ENCODE measurements around the gene SLAIN1.
A peak's percentile ranks its signal among the peaks of the same experiment; 100 is the strongest.
"Not testable (repeated sequence)": the region's sequence is repeated elsewhere in the genome, so short reads cannot be mapped to it uniquely, and the experiment has no call there.

SLAIN1 gene

DNA sequence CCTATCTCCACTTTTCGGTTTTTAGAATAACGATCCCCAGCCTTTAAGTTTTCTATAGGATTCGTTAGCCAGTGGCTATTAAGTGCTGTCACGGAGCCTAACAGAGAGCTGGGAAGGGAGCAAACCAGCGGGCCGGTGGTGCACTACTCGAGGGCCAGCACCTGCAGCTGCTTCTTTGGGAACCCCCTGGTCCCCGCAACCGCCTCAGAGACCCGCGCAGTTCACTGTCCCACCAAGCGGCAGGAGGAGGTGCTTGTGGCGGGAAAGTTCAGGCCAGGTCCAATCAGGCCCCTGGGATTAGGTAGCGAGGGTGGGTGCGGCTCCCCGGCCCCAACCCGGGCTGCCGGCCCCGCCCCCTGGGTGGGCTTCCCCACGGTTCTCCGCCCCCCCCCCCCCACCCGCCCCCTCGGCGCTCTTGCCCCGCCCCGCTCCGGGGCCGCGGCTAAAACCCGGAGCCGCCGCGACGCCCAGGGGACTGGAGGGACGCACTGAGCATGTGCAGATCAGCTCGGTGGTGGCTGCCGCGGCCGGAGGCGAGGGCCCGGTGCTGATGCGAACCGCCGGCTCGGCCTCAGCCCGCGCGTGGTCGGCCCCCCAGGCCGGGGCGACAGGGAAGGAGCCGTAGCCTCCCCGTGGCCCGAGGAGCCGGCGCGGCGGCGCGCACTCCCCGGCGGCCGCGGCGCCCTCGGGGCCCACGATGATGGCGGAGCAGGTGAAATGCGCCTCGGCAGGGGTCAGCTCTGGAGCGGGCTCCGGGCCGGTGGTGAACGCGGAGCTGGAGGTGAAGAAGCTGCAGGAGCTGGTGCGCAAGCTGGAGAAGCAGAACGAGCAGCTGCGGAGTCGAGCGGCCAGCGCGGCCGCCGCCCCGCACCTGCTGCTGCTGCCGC is at the start of gene SLAIN1:
Gene SLAIN1, plus strand, starts transcription at position 471 of the 887 bp plus-strand sequence. Its CDS starts 227 bp downstream, at position 698.
- peak; percentile 32 to 68 for DNase-seq

DNA sequence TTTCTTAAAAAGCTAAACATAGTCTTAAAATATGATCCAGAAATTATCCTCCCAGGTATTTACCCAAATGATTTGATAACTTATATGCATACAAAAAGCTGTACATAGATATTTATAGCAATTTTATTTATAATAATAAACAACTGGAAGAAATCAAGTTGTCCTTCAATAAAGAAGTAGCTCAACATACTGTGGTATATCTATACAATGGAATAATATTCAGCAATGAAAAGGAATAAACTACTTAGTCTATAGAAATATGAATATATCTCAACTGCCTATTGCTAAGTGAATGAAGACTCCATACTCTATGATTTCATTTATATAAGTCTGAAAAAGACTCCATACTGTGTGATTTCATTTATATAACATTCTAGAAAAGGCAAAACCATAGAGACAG is 47.1 kb upstream of the SLAIN1 start:
- DNase-seq: no peak

DNA sequence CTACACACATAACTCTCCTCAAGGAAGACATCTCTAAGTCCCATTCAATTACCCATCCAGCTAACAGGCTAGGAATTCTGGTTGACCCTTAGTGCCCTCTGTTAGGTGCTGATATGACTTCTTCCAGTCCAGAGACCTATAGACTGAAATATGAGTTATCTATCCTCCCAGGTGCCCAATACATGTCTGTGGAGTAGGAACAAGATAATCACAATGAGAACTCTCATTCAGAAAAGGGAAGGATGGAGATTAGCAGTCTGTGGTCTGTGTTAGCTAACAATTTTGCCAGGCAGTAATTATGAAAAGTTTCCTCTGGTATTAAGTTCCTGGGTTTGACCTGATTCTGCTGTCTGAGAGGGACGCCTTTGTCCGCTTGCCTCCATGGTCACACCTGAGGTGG is 44.2 kb upstream of the SLAIN1 start:
- DNase-seq: no peak

DNA sequence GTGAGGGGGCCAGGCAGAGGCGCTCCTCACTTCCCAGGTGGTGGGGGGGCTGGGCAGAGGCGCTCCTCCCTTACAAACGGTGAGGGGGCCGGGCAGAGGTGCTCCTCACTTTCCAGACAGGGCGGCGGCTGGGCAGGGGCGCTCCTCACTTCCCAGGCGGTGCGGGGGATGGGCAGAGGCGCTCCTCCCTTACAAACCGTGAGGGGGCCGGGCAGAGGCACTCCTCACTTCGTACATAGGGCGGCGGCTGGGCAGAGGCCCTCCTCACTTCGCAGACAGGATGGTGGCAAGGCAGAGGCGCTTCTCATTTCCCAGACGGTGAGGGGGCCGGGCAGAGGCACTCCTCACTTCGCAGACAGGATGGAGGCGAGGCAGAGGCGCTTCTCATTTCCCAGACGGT is 37.5 kb upstream of the SLAIN1 start:
- not testable (repeated sequence) for DNase-seq

DNA sequence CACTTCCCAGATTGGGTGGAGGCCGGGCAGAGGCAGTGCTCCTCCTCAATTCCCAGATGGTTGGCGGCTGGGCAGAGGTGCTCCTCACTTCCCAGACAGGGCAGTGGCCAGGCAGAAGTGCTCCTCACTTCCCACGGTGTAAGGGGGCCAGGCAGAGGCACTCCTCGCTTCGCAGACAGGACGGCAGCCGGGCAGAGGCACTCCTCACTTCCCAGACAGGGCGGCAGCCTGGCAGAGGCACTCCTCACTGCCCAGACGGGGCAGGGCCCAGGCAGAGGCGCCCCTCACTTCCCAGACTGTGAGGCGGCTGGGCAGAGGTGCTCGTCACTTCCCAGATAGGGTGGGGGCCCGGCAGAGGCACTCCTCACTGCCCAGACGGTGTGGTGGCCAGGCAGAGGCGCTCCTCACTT is 36.6 kb upstream of the SLAIN1 start:
- DNase-seq: no peak

DNA sequence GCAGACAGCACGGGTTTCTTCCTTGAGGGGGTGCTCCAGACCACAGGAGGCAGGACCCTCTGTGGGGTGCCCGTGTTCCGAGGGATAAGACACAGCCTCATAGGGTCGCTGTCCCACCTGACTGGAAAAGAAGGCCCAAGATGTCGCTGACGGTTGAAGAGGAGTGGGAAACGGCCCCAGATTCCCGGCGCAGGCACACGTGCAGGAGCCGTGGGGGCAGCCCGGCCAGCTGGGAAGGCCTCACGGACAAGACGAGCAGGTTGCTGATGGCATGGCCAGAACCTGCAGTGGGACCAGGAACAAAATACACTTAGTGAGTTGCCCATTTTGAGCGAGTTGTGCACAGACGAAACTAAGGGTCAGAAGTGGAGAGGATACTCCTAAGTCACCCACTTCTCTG is 35.2 kb upstream of the SLAIN1 start:
- not testable (repeated sequence) for DNase-seq

DNA sequence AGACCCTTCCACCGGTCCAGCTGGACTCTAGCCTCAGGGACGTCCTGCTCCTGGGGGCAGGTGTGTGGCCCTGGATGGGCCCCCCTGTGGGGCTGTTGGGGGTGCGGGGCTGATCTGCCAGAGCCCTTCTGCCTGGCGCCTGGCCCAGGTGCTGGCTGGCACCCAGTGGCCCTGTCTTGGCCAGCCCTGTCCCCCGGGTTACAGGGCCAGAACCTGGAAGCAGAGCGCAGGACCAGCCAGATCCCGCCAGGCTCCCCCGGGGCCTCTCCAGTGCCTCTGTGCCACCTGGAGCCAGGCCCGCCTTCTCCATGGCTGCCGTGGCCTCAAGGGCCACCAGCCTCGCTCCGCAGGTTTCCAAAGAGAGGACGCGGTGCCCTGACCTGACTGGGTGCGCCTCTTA is 34.7 kb upstream of the SLAIN1 start:
- not testable (repeated sequence) for DNase-seq

DNA sequence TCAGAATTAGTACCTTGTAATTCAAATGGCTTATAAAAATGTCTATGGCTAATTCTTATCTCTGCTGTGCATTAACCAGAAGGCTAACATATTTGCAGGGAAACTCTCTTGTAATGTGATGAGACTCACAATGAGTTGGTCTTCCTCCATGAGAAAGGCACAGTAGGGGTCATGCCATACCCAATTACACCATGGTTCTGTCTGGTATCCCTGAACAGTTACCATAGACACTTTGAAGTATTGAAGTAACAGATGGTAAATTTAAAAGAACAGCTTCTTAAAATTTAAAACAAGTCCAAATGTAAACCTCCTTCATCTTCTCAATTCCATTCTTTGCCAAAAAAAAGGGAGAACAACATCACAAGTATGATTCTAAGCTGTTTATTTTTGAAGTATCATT is 22.6 kb upstream of the SLAIN1 start:
- no peak for DNase-seq

DNA sequence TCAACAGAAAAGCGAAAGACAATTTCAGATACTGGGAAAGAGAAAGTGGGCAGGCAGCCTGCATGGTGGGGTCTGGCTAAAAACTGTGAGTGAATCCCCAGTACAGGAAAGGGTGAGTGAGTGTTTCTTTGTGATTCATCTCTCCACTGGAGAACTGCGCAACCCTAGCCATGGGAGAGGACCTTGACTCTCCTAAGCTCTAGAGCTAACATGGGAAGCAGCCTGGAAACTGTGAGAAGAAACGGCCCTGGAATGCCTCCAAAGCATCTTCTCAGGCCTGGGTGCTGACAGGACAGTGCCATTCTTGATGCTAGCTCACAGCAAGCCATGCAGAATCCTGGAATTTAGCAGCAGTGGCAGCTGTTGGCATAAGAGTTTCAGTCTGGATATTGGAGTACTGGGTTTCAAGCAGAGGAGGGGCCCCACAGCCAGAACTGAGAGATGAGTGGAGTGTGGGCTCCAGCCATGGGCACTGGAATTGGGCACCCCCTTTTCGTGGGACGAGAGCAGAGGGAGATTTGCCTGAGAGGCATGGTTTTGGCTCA is 18.7 kb upstream of the SLAIN1 start:
- DNase-seq: no peak

DNA sequence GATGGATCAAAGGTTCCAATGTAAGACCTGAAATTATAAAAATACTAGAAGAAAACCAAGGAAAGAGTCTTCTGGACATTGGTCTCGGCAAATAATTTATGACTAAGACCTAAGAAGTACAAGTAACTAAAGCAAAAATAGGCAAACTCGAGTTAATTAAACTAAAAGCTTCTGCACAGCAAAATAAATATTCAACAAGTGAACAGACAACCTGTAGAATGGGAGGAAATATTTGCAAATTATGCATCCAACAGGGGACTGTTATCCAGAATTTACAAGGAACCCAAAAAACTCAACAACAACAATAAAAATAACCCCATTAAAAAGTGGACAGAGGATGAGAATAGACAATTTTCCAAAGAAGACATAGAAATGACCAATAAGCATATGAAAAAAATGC is 9.7 kb upstream of the SLAIN1 start:
- DNase-seq: no peak

DNA sequence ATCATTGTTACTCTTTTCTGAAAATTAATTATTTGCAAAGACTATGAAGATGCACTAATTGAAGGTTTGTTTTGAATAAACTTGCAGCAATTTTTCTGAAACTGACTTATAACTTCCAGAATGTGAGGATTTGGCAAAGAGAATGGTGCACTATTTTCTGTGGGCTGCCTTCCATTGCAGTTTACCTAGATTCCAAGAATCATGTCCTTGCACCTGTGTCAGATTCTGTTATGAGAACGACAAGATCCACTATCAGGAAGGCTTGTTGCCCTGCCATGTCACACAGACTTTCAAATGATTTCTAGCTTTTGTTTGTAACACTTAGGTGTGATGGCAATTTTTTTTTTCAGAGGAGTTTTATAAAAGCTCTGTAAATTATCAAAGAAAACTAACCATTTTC is 5.6 kb upstream of the SLAIN1 start:
- DNase-seq: no peak

DNA sequence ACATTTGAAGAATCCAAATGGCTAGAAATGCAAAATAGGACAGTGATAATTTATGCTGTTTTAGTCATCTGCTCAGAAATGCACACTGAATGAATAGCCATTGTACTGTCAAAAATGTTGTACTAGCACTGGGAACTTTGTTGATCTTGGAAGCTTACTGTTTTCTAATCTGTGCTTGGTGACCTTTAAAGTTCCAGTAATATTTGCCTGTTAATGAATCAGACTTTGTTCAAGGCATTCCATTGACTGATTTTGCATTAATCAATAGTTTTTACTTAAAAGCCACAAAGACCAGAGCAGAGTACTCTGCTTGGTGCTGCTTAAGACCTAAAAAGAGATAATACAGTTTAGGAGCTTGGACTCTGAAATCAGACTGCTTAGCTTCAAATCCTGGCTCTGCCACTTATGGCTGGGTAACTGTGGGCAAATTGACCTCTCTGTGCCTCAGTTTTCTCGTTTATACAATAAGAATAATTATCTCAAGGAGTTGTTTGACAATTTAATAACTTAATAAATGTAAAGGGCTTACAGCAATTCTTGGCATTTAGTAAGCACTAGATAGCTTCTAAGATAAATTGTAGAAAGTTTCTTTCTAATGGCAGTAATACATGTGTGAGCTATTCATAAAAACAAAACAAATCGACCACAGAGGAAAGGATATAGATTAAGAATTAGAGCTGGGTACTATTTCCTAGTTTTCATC is 4.6 kb upstream of the SLAIN1 start:
- DNase-seq: no peak

DNA sequence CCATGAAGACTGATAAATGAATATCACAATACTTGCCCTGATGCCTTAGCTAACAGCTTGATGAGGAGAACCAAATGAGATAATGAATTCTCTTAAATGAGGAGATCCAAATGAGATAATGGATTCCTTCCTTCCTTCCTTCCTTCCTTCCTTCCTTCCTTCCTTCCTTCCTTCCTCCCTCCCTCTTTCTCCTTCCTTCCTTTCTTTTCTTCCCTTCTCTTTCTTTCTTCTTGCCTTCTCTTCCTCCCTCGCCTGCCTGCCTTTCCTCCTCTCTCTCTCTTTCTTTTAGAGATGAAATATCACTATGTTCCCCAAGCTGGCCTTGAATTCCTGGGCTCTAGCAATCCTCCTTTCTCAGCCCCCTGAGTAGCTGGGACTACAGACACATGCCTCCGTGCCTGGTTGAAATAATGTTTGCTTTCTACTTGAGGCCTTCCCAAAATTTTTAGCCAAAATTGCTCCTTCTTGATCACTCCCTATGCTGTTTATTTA is 4.0 kb upstream of the SLAIN1 start:
- no peak for DNase-seq

DNA sequence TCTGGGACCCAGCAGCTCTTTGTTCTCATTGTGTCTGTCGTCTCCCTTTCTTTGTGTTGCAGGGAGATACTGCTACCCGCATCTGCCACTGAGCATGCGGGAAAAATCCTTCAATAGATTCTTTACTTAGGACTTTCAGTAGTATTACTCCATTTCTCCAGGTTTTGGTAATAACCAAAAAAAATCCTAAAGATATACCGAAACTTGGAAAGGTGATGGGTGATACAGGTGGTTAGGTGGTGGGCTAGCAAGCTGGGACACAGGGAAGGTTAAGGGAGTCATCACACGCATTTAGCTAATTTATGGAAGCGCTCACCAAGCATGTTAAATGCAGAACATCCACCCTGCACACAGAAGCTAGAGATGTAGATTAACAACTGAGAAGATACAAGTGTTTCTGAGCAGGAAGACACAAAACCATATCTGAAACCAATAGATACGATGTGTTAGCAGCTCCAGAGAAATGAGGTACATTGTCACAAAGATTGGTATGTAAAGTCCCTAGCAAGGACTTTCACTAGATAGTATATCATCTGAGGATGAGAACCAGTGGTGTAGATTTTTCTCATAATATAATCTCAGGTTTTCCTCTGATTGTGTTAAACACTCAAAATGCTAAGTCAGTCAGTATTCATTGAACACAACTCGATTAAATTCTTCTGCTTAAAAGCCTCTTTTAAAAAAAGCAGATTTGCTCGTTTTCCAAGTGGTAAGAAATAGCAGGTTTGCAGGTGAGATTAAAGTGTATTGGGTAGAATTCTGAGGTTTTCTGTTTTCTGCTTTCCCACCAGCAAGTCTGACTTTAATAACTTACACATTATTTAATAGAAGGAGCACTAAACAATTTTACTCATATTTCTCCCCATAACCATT is 1.2 kb upstream of the SLAIN1 start:
- DNase-seq: no peak

DNA sequence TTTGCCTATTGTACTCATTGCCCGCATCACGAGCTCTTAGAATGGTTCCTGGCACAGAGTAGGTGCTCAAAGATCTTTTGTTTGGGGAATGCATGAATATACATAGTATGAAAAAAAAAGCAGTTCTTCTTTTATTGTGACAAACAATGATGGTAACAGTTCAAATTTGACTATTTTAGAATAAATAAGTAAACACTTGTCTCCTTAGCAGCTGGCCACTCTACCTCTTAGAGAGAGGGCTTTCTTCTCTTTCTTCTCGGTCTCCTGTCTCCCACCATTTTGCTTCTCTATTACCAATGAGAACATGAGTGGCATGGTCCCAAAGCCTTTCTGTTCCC is 639 bp upstream of the SLAIN1 start:
- no peak for DNase-seq

DNA sequence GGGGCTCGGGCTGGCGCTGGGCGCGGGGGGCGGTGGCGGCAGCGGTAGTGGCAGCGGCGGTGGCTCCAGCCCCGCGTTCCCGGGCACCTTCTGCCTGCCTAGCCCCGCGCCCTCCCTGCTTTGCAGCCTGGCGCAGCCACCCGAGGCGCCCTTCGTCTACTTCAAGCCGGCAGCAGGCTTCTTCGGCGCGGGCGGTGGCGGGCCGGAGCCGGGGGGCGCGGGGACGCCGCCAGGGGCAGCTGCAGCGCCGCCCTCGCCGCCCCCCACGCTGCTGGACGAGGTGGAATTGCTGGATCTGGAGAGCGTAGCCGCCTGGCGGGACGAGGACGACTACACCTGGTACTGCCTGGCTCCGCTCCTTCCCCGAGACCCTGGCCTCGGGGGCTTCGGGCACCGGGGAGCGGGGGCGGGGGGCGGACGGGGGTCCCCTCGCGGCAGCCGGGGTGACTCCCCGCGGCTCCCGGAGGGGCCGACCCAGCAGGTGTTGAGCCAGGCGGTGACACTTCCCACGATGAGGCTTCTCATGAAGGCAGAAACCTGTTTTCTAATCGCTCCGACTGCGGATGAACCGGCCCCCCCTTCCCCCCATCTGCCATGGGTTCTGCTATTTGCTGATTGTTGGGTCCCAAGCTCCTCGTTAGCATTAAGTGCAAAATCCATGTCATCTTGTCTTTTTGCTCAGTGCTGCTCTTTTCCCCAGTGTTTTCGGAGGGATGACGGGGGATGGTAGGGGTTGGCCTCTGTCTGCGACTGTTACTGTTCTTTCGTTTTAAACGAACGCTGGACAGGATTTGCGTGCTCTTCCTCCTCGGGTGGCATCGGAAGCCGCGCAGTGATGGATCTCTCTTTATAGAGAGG is 943 bp downstream of the SLAIN1 start:
- no peak for DNase-seq

DNA sequence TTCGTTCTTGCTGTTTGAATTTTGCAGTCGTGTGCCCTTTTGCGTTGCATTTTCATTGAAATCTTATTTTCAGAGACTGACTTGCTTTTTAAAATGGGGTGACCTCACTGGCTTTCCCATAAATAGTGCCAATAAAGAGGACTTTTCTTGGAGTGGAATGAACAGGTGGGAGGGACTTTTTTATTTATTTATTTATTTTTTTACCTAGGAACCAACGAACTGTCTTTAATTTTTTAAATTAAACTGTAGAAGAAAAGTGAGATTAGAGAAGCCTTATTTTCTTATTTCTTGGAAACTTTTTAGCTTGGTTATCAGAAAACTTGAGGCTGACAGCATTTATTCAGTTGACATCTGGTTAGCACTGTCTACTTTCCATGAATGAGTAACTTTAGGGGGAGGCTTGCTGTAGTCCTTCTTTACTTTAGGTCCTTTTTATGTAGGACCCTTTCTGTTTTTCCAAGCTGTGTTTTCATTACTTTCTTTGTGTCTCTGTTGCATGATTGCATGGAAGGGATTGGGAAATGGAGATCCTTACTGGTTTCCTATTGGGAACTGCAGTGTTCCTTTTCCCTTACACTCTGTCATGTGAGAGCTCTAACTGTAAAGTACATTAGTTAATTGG is 1.7 kb downstream of the SLAIN1 start:
- DNase-seq: no peak

DNA sequence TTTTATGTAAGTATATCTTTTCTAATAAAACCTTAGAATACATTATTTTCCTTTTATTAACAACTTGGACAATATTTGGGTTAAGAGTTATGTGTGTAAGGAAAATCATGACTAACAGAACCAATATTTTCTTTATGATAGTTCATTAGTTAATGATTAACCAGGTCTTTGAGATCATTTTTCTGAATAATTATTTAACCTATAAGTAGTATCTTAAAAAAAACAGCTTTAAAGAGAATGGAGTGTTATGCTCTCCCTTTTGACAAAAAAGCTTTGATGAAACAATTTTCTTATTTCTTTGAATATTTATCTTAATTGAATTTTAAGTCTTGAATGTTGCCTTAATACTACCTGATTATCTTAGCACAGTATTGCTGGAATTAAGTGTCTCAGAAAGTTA is 3.8 kb downstream of the SLAIN1 start:
- DNase-seq: no peak

DNA sequence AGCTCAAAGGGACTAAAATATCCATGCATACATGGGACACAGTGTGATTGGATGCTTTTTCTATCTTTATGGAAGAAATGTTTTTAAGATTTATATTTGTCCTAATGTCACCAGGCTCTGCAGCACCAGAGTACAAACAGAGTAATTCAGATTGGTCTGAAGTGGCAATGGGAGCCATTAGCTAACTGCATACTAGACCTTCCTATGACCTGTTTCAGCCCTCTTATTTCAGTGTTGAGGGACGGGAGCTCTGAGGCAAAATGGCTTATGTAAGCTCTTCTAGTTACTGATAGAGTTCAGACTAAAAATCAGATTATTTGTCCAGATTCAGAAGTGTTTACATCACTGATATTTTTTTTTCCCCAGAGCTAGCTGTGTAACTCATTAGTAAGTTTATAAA is 4.9 kb downstream of the SLAIN1 start:
- DNase-seq: no peak

DNA sequence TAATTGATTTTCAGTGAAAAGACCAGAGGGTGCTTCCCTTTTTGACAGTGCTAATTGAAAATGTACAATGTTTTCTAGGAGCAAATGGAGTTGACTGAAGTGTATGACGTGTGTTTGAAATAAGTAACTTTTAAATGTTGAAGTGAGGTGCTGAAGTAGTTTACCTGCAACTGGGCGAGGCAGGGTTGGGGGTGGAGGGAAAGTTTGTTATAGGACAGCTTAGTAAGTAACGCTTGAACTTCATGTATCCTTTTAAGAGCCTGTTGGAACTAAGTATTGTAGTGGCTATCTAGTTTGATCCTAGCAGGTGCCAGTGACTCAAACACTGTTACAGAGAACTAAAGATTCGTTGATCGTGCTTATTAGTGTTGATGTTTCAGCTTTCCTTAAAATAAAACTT is 5.9 kb downstream of the SLAIN1 start:
- DNase-seq: no peak

DNA sequence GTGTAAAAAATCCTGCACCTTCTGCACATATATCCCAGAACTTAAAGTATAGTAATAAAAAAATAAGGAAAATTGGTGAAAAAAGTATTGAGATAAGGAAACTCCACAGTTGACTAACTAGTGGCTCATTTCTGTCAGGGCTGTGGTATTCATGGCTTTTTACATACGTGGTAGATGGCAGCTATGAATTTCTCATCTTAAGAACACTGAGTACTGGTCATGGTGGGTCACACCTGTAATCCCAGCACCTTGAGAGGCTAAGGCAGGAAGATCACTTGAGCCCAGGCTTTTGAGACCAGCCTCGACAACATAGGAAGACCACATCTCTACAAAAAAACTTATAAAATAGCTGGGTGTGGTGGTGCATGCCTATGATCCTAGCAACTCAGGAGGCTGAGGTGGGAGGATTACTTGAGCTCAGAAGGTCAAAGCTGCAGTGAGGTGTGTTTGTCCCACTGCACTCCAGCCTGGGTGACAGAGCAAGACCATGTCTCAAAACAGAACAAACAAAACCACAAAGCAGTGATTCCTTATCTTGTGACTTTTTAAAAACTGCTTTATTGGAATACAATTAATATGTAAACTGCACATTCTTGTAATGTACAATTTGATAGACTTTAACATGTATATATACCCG is 16.8 kb downstream of the SLAIN1 start:
- no peak for DNase-seq

All from NCI-H446 (cell line).